H1 (cell line): Measurements from ENCODE around the gene CDC25C. TPM values are rescaled to one million over a fixed set of nuclear protein-coding genes. Genes with fewer than 3 reads are reported as not detected.

Experiments
- CTCF ChIA-PET: fragments of 300-600 bp; sonication (Branson Sonifier 250); formaldehyde crosslinking; loops from one replicate; lab custom pipeline; 2021; ENCODE audit not compliant: partially characterized antibody; lab: Charles Lee
- POLR2A ChIA-PET: fragments of 300-600 bp; sonication (Branson Sonifier 250); formaldehyde crosslinking; loops from one replicate; lab custom pipeline; 2021; ENCODE audit warnings: inconsistent platforms; ENCODE audit not compliant: partially characterized antibody; lab: Charles Lee
- DNase-seq, 2 experiments: peaks; one replicate each; pipeline versions ENCODE4 v3.0.0 to v3.0.0-alpha.2; 2010 to 2022; ENCODE audit warnings: low spot score in 2 of 2, low read depth in 1 of 2, mixed read lengths in 1 of 2
- FAIRE-seq: peaks from 2 replicates; lab custom pipeline; 2011; peaks lifted over from hg19 to GRCh38; lab: Jason Lieb, UNC
- H2AFZ ChIP-seq: 2 replicates; pipeline ENCODE4 v1.8.1; 2012; ENCODE audit warnings: low read length, inconsistent platforms
- H2AK5ac ChIP-seq: 2 replicates; pipeline ENCODE4 v1.6.1; 2013; ENCODE audit warnings: low read depth, low read length
- H2BK120ac ChIP-seq: replicated peaks from 2 replicates; pipeline ENCODE3; 2013; ENCODE audit warnings: low read depth, low read length, inconsistent platforms
- H2BK12ac ChIP-seq: 2 replicates; pipeline ENCODE4 v1.6.1; 2013; ENCODE audit warnings: low read depth, low read length
- H2BK15ac ChIP-seq: 2 replicates; pipeline ENCODE4 v1.6.1; 2013; ENCODE audit warnings: low read length
- H2BK20ac ChIP-seq: 2 replicates; pipeline ENCODE4 v1.6.1; 2013; ENCODE audit warnings: low read length
- H2BK5ac ChIP-seq: 2 replicates; pipeline ENCODE4 v1.6.1; 2013; ENCODE audit warnings: low read depth, low read length
- H3K14ac ChIP-seq: 2 replicates; pipeline ENCODE4 v1.6.1; 2013; ENCODE audit warnings: inconsistent platforms; ENCODE audit not compliant: insufficient read length
- H3K18ac ChIP-seq: 2 replicates; pipeline ENCODE4 v1.6.1; 2013; ENCODE audit warnings: low read length; ENCODE audit errors: extremely low read depth
- H3K23ac ChIP-seq: 2 replicates; pipeline ENCODE4 v1.6.1; 2013; ENCODE audit warnings: inconsistent platforms; ENCODE audit not compliant: insufficient read length
- H3K23me2 ChIP-seq: 2 replicates; pipeline ENCODE4 v1.6.1; 2013; ENCODE audit warnings: low read depth, low read length
- H3K27ac ChIP-seq: 2 replicates; pipeline ENCODE4 v1.6.1; 2011; ENCODE audit warnings: low read depth, low read length, inconsistent platforms
- H3K27me3 ChIP-seq, 4 experiments: replicated peaks in 1 of 4; 1 replicate in 1 of 4; 2 replicates in 3 of 4; pipeline versions ENCODE4 v1.6.1 to v1.8.1; 2011 to 2013; ENCODE audit warnings: low read length in 3 of 4, mild to moderate bottlenecking in 3 of 4, inconsistent platforms in 2 of 4, mixed read lengths in 2 of 4, moderate library complexity in 1 of 4; ENCODE audit not compliant: control insufficient read depth in 3 of 4, insufficient read depth in 3 of 4; ENCODE audit errors: extremely low read depth in 1 of 4
- H3K36me3 ChIP-seq, 4 experiments: 2 replicates each; pipeline versions ENCODE4 v1.6.1 to v1.8.1; 2011 to 2013; ENCODE audit warnings: mild to moderate bottlenecking in 4 of 4, low read length in 3 of 4, moderate library complexity in 2 of 4, control low read depth in 1 of 4, inconsistent platforms in 1 of 4; ENCODE audit not compliant: insufficient read depth in 4 of 4, control insufficient read depth in 2 of 4
- H3K4ac ChIP-seq: replicated peaks from 2 replicates; pipeline ENCODE3; 2013; ENCODE audit warnings: low read length, low read depth, mixed read lengths, inconsistent platforms; ENCODE audit not compliant: insufficient read length
- H3K4me1 ChIP-seq, 4 experiments: replicated peaks in 1 of 4; 1 replicate in 1 of 4; 2 replicates in 3 of 4; pipeline versions ENCODE4 v1.6.1 to v1.8.1; 2011 to 2013; ENCODE audit warnings: low read length in 3 of 4, inconsistent platforms in 2 of 4, mixed read lengths in 1 of 4; ENCODE audit not compliant: insufficient read depth in 4 of 4, control insufficient read depth in 3 of 4
- H3K4me2 ChIP-seq, 2 experiments: 2 replicates each; pipeline versions ENCODE4 v1.6.1 to v1.8.1; 2011 to 2013; ENCODE audit warnings: low read depth in 2 of 2, low read length in 2 of 2, control low read depth in 1 of 2, inconsistent platforms in 1 of 2, mild to moderate bottlenecking in 1 of 2; ENCODE audit not compliant: insufficient read depth in 1 of 2
- H3K4me3 ChIP-seq, 4 experiments: fragments of 200-600, 300-600 bp in 1 of 4; sonication (generic), shearing (Covaris generic), sonication (Bioruptor Twin) in 1 of 4; 2 replicates each; pipeline versions ENCODE4 v1.5.1 to v1.8.1; 2011 to 2016; ENCODE audit warnings: low read length in 4 of 4, low read depth in 3 of 4, control low read depth in 2 of 4, inconsistent platforms in 2 of 4, mild to moderate bottlenecking in 2 of 4, mixed read lengths in 1 of 4, moderate library complexity in 1 of 4; ENCODE audit not compliant: insufficient read depth in 2 of 4; ENCODE audit errors: extremely low read depth in 1 of 4
- H3K56ac ChIP-seq: replicated peaks from 2 replicates; pipeline ENCODE3; 2013; ENCODE audit warnings: low read depth, mild to moderate bottlenecking, mixed read lengths, low read length, inconsistent platforms; ENCODE audit not compliant: insufficient read length
- H3K79me1 ChIP-seq: 2 replicates; pipeline ENCODE4 v1.6.1; 2013; ENCODE audit warnings: low read depth, low read length, control low read depth
- H3K79me2 ChIP-seq, 2 experiments: 2 replicates each; pipeline versions ENCODE4 v1.6.1 to v1.8.1; 2012 to 2013; ENCODE audit warnings: low read length in 2 of 2, mild to moderate bottlenecking in 2 of 2, inconsistent platforms in 1 of 2; ENCODE audit not compliant: insufficient read depth in 2 of 2, control insufficient read depth in 1 of 2
- H3K9ac ChIP-seq, 4 experiments: replicated peaks in 1 of 4; 1 replicate in 1 of 4; 2 replicates in 3 of 4; pipeline versions ENCODE4 v1.6.1 to v1.8.1; 2011 to 2013; ENCODE audit warnings: low read depth in 3 of 4, low read length in 3 of 4, control low read depth in 2 of 4, mild to moderate bottlenecking in 2 of 4, moderate library complexity in 2 of 4, inconsistent platforms in 1 of 4; ENCODE audit errors: extremely low read depth in 1 of 4
- H3K9me3 ChIP-seq, 2 experiments: 2 replicates each; pipeline versions ENCODE4 v1.6.1 to v1.8.1; 2012 to 2013; ENCODE audit warnings: mild to moderate bottlenecking in 2 of 2, moderate library complexity in 2 of 2, control low read depth in 1 of 2, inconsistent platforms in 1 of 2, low read depth in 1 of 2, low read length in 1 of 2, mixed read lengths in 1 of 2; ENCODE audit not compliant: insufficient read depth in 2 of 2
- H4K20me1 ChIP-seq, 2 experiments: replicated peaks in 1 of 2; 2 replicates each; pipeline versions ENCODE3 to v1.8.1; 2011 to 2013; ENCODE audit warnings: inconsistent platforms in 2 of 2, low read length in 2 of 2, mild to moderate bottlenecking in 1 of 2; ENCODE audit not compliant: insufficient read depth in 2 of 2, control insufficient read depth in 1 of 2
- H4K5ac ChIP-seq: 2 replicates; pipeline ENCODE4 v1.6.1; 2013; ENCODE audit warnings: low read length, low read depth, mixed read lengths, inconsistent platforms; ENCODE audit not compliant: insufficient read length
- H4K8ac ChIP-seq: 2 replicates; pipeline ENCODE4 v1.8.0; 2013; ENCODE audit warnings: mild to moderate bottlenecking, moderate library complexity, low read length, inconsistent platforms; ENCODE audit not compliant: insufficient read depth; ENCODE audit errors: extremely low read depth
- H4K91ac ChIP-seq: replicated peaks from 2 replicates; pipeline ENCODE3; 2013; ENCODE audit warnings: low read length, mixed read lengths, inconsistent platforms; ENCODE audit not compliant: insufficient read length
- ASH2L ChIP-seq: fragments of 200-600, 300-600 bp; sonication (generic); IDR thresholded peaks from one replicate; pipeline ENCODE4 v1.7.1; 2017; ENCODE audit warnings: low read length
- BRCA1 ChIP-seq: IDR thresholded peaks from 2 replicates; pipeline ENCODE4 v1.6.1; 2012; ENCODE audit warnings: low read depth, low read length, improper control_type of control experiment
- CBX5 ChIP-seq: fragments of 300-800, 300-1000 bp; sonication (generic); IDR thresholded peaks from 2 replicates; pipeline ENCODE4 v1.7.1; 2016; ENCODE audit warnings: antibody characterized with exemption, low read length, low read depth
- E2F6 ChIP-seq: IDR thresholded peaks from 2 replicates; pipeline ENCODE4 v1.6.1; 2012; ENCODE audit warnings: inconsistent platforms
- GABPA ChIP-seq: IDR thresholded peaks from 2 replicates; pipeline ENCODE4 v1.6.1; 2011; ENCODE audit warnings: mild to moderate bottlenecking, low read length, moderate library complexity, borderline replicate concordance; ENCODE audit not compliant: insufficient read depth
- KDM5A ChIP-seq: fragments of 200-600 bp; IDR thresholded peaks from 2 replicates; pipeline ENCODE4 v1.7.1; 2012; ENCODE audit warnings: mild to moderate bottlenecking, low read length, inconsistent platforms, mixed read lengths
- NANOG ChIP-seq: IDR thresholded peaks from 2 replicates; pipeline ENCODE4 v1.6.1; 2011; ENCODE audit warnings: low read length, low read depth, mild to moderate bottlenecking, inconsistent platforms; ENCODE audit not compliant: insufficient read depth, poor library complexity, severe bottlenecking
- PHF8 ChIP-seq: fragments of 200-600 bp; sonication (generic); conservative IDR thresholded peaks from 2 replicates; pipeline ENCODE4 v1.7.1; 2012; ENCODE audit warnings: low read depth, mild to moderate bottlenecking, inconsistent platforms, low read length, moderate library complexity
- RFX5 ChIP-seq: IDR thresholded peaks from 2 replicates; pipeline ENCODE4 v1.6.1; 2011; ENCODE audit warnings: low read depth, low read length, improper control_type of control experiment, borderline replicate concordance
- SP2 ChIP-seq: IDR thresholded peaks from 2 replicates; pipeline ENCODE4 v1.6.1; 2012; ENCODE audit warnings: mild to moderate bottlenecking, low read length, inconsistent platforms
- SP4 ChIP-seq: IDR thresholded peaks from 2 replicates; pipeline ENCODE4 v1.6.1; 2012; ENCODE audit warnings: low read length, inconsistent platforms
- TCF12 ChIP-seq: IDR thresholded peaks from 2 replicates; pipeline ENCODE4 v1.6.1; 2011; ENCODE audit warnings: low read depth, mild to moderate bottlenecking, low read length
- USF2 ChIP-seq: IDR thresholded peaks from 2 replicates; pipeline ENCODE4 v1.6.1; 2011; ENCODE audit warnings: low read length, improper control_type of control experiment
- WGBS, 2 experiments: shearing (Covaris generic) in 1 of 2; methylation state at CpG; one replicate each; pipeline versions ENCODE4 v1.1.6 to v1.1.7; 2013 to 2015; ENCODE audit warnings: low lambda C conversion rate in 2 of 2, mixed read lengths in 2 of 2, inconsistent platforms in 1 of 2, low coverage in 1 of 2, missing lambda C conversion rate in 1 of 2; ENCODE audit not compliant: insufficient replicate concordance in 2 of 2, insufficient coverage in 1 of 2, insufficient read length in 1 of 2; ENCODE audit errors: extremely low coverage in 1 of 2, missing lambda C conversion rate in 1 of 2; 5-methylcytosine and 5-hydroxymethylcytosine counted together
- polyA plus RNA-seq, 7 experiments: library from polyadenylated mRNA; depleted of rRNA in 3 of 7; stranded (reverse) in 5 of 7; unstranded in 2 of 7; fragments of >200 nt in 5 of 7; fragments of 200-250 nt in 2 of 7; gene quantifications; 1 replicate in 5 of 7; 2 replicates in 1 of 7; 4 replicates in 1 of 7; pipeline versions ENCODE4 v1.2.1 to v1.2.3, GENCODE V29; 2011 to 2013; ENCODE audit warnings: missing spikeins in 2 of 7, mixed read lengths in 2 of 7
- total RNA-seq: library from RNA; stranded (reverse); fragmentation: NEBNext Ultra II Directional; extraction: Animal tissue kit (Norgen Biotek cat#: 25700); gene quantifications from 2 replicates; pipeline ENCODE4 v1.2.1, GENCODE V29; 2021

CDC25C gene
- total and polyA plus RNA-seq, 2 of the 8 experiments (the other 6 are each of a cell fraction or from before 2014, with no cell fraction given) = 18.4 to 20.8 TPM

- H3K27ac ChIP-seq = no peak overlapping the region
- H3K4ac ChIP-seq = no peak overlapping the region
- H4K5ac ChIP-seq = no peak overlapping the region
- POLR2A ChIA-PET = interaction anchor here (0.7 to 1.4 kb wide), 3 partner anchors 24 to 227 kb away, joined by 3 to 4 read pairs (median 4); partner anchors contain the start of genes CDC23 and EGR1
- H3K36me3 ChIP-seq = no peaks in the 10 kb centered on the region
- H3K4me3 ChIP-seq = no peak overlapping the region
- no peaks in the 10 kb centered on the region for H3K79me2 ChIP-seq
- no peaks in the 10 kb centered on the region for H4K20me1 ChIP-seq
- no peak overlapping the region for H2AFZ ChIP-seq
- no peak overlapping the region for H2AK5ac ChIP-seq
- no peak overlapping the region for H2BK120ac ChIP-seq
- DNase-seq = no peak
- peaks cover 0 to 3% (median 0%) of the 10 kb centered on the region in 4 experiments; a peak in 4 of 7 replicates for H3K4me1 ChIP-seq
- H3K9me3 ChIP-seq = no peaks in the 10 kb centered on the region
- H3K4me2 ChIP-seq = no peak overlapping the region
- H2BK15ac ChIP-seq = no peak overlapping the region
- H2BK12ac ChIP-seq = no peak overlapping the region
- H3K23ac ChIP-seq = no peak overlapping the region
- no peak overlapping the region for H3K56ac ChIP-seq
- H2BK5ac ChIP-seq = no peak overlapping the region
- FAIRE-seq = no peak
- CTCF ChIA-PET = interaction anchor here (0.5 to 11.8 kb wide), 5 partner anchors 12 to 763 kb away, joined by 3 to 112 read pairs (median 5); partner anchors contain the start of gene CDC25C
- no peaks in the 10 kb centered on the region for H3K79me1 ChIP-seq
- peaks cover 5% of the 10 kb centered on the region for H3K23me2 ChIP-seq
- H2BK20ac ChIP-seq = no peak overlapping the region
- H4K91ac ChIP-seq = no peak overlapping the region
- H3K9ac ChIP-seq = no peak overlapping the region
- H3K18ac ChIP-seq = no peak overlapping the region
- no peak overlapping the region for H4K8ac ChIP-seq
- H3K14ac ChIP-seq = no peak overlapping the region
- peaks cover 9 to 26% (median 23%) of the 10 kb centered on the region in 4 experiments for H3K27me3 ChIP-seq
- WGBS, 2 experiments = 83% methylated on average over 1 of the region's 1 CpG; no CpG with 5 or more reads in 1 of the 2 experiments
- TF ChIP-seq TCF12 (no peak), ASH2L (no peak), SP2 (no peak), NANOG (no peak), GABPA (no peak), BRCA1 (no peak), USF2 (no peak), KDM5A (no peak), E2F6 (no peak), SP4 (no peak), CBX5 (no peak), PHF8 (no peak), RFX5 (no peak)
Observed at GRCh38 chr5:138238034-138238433, 93.6 kb downstream of the CDC25C start.
